Measurements from ENCODE around the gene IFRD2. TPM values are rescaled to one million over a fixed set of nuclear protein-coding genes. Genes with fewer than 3 reads are reported as not detected.

The IFRD2 gene
- total and polyA plus RNA-seq, 2 of the 13 experiments (the other 11 are each of a cell fraction or from before 2014, with no cell fraction given): 32.8 to 96.1 TPM

GRCh38 chr3:50337175-50337861 lies 45.1 kb upstream of the IFRD2 start (continued):
- 0 out of 2 replicates have a peak, but pooled peaks have one; percentile 23 for TF ChIP-seq ZIK1 (CRISPR knock-in tag; IDR thresholded peaks at IDR 0.05; ENCODE audit: borderline replicate concordance, low read depth)
- 0 out of 2 replicates have a peak, but pooled peaks have one; percentile 64 for TF ChIP-seq NCOA1 (CRISPR knock-in tag; IDR thresholded peaks at IDR 0.05)
- peak; percentile 52; the same call in 1 of the 2 replicates for TF ChIP-seq ZNF30 (CRISPR knock-in tag; IDR thresholded peaks at IDR 0.05)
- 0 out of 2 replicates have a peak, but pooled peaks have one; percentile 19 for TF ChIP-seq RFXAP (CRISPR knock-in tag; IDR thresholded peaks at IDR 0.05; ENCODE audit: borderline replicate concordance)
- 0 out of 2 replicates have a peak, but pooled peaks have one; percentile 24 for TF ChIP-seq SATB2 (CRISPR knock-in tag; IDR thresholded peaks at IDR 0.05)
- TF ChIP-seq, protein P1, sequence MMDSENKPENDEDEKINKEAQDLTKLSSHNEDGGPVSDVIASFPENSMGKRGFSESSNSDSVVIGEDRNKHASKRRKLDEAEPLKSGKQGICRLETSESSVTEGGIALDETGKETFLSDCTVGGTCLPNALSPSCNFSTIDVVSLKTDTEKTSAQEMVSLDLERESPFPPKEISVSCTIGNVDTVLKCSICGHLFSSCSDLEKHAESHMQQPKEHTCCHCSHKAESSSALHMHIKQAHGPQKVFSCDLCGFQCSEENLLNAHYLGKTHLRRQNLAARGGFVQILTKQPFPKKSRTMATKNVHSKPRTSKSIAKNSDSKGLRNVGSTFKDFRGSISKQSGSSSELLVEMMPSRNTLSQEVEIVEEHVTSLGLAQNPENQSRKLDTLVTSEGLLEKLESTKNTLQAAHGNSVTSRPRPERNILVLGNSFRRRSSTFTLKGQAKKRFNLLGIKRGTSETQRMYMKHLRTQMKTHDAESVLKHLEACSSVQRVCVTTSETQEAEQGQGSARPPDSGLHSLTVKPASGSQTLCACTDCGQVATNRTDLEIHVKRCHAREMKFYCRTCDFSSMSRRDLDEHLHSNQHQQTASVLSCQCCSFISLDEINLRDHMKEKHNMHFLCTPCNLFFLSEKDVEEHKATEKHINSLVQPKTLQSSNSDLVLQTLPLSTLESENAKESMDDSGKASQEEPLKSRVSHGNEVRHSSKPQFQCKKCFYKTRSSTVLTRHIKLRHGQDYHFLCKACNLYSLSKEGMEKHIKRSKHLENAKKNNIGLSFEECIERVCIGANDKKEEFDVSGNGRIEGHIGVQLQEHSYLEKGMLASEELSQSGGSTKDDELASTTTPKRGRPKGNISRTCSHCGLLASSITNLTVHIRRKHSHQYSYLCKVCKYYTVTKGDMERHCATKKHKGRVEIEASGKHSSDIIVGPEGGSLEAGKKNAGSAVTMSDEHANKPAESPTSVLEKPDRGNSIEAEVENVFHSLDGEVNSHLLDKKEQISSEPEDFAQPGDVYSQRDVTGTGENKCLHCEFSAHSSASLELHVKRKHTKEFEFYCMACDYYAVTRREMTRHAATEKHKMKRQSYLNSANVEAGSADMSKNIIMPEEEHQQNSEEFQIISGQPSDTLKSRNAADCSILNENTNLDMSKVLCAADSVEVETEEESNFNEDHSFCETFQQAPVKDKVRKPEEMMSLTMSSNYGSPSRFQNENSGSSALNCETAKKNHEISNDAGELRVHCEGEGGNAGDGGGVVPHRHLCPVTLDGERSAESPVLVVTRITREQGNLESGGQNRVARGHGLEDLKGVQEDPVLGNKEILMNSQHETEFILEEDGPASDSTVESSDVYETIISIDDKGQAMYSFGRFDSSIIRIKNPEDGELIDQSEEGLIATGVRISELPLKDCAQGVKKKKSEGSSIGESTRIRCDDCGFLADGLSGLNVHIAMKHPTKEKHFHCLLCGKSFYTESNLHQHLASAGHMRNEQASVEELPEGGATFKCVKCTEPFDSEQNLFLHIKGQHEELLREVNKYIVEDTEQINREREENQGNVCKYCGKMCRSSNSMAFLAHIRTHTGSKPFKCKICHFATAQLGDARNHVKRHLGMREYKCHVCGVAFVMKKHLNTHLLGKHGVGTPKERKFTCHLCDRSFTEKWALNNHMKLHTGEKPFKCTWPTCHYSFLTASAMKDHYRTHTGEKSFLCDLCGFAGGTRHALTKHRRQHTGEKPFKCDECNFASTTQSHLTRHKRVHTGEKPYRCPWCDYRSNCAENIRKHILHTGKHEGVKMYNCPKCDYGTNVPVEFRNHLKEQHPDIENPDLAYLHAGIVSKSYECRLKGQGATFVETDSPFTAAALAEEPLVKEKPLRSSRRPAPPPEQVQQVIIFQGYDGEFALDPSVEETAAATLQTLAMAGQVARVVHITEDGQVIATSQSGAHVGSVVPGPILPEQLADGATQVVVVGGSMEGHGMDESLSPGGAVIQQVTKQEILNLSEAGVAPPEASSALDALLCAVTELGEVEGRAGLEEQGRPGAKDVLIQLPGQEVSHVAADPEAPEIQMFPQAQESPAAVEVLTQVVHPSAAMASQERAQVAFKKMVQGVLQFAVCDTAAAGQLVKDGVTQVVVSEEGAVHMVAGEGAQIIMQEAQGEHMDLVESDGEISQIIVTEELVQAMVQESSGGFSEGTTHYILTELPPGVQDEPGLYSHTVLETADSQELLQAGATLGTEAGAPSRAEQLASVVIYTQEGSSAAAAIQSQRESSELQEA (CRISPR knock-in tag; IDR thresholded peaks at IDR 0.05; ENCODE audit: not compliant biosample characterization): peak; percentile 30
- TF ChIP-seq ZNF883 (CRISPR knock-in tag; IDR thresholded peaks at IDR 0.05; ENCODE audit: not compliant biosample characterization): peak; percentile 59
- peak; percentile 42; the same call in 1 of the 2 replicates for TF ChIP-seq ZNF788 (CRISPR knock-in tag; IDR thresholded peaks at IDR 0.05; ENCODE audit: borderline replicate concordance)
- TF ChIP-seq ISX (CRISPR knock-in tag; conservative IDR thresholded peaks at IDR 0.05): no peak
- TF ChIP-seq, protein P2, sequence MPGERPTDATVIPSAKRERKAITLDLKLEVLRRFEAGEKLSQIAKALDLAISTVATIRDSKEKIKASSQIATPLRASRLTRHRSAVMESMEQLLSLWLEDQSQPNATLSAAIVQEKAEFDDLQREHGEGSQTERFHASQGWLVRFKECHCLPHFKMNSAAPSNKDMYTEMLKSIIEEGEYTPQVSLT (CRISPR knock-in tag; IDR thresholded peaks at IDR 0.05; ENCODE audit: borderline replicate concordance, low read depth): no peak
- TF ChIP-seq FOSL1 (CRISPR knock-in tag; IDR thresholded peaks at IDR 0.05; ENCODE audit: borderline replicate concordance): no peak
- peak; percentile 71; the same call in 1 of the 2 replicates for TF ChIP-seq ZNF704 (CRISPR knock-in tag; IDR thresholded peaks at IDR 0.05; ENCODE audit: borderline replicate concordance)

Data from HepG2 (cell line).